ENCODE measurements around the gene TRAPPC10.

Gene TRAPPC10

DNA sequence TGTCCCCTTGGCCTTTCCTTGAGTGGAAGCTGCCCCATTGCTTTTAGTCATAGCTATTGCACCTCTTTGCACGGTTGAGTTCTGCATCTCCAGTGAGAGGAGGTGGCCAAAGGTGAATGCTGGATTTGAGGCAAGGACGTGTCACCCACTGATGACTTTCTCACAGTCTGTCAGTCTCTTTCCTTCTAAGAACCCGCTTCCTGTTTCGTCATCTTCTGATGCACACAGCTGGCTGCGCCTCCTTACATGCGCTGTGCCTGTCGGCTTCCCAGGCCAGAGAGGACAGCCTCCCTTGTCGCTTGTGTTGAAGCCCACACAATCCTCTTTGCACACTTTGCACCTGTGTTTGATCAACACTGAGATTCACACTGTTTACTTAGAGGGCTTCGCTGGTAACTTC lies 53.3 kb downstream of the TRAPPC10 start:
- peak; percentile 62 for DNase-seq (ENCODE audit: low read depth)

DNA sequence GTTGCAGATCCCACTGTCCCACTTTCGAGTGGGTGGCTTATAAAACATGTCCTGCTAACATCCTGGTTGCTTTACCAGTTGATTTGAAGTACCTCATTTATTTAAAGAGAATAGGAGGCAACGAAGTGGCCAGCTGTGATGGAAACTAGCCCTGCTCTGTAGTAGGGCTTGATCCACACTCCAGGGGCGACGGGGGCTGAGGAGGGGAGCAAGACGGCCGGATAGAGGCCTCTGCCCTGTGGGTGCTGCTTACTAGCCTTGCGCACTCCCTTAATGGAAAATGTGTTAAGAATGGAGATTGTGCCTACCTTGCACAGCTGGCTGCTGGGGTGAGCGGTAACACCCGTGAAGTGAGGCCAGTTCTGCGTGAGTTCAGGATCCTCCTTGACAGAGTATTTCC lies 54.0 kb downstream of the TRAPPC10 start:
- DNase-seq (ENCODE audit: low read depth), result no peak

DNA sequence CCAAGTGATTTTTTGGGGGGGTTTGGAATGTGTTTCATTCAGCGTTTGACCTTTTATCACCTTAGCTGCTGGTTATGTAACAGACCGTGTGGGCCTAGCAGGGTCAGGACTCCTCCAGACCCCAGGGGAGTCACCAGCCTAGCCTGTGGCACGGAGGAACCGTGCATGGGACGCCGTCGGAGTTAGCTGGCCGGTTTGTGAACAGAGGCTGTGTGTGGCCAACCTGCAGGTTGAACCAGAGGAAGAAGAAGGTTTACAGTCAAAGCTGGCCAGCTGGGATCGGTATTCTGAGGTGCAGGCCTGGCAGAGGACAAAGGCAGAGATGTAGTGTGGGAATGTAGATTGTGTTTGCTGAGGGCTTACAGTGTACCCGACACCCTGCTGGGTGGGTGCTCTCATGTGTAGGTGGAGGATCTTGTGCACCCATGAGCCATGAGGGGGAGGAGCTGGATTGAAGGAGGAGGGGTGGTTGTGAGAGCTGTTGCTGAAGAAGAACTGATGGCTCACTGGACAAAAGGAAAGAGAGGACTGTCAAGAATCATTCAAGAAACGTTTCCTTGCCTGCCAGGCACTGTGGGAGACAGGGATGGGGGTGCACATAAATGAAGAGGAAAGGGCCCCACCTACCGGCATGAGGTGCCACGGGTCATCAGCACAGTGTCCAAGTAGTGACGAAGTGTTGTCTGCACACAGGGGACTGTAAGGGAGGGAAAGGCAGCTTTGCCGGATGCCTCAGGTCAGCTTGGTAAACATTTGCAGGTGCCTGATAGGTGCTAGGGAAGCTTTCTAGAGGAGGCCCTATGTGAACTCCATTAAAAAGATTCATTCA lies 55.1 kb downstream of the TRAPPC10 start:
- DNase-seq (ENCODE audit: low read depth), result no peak

DNA sequence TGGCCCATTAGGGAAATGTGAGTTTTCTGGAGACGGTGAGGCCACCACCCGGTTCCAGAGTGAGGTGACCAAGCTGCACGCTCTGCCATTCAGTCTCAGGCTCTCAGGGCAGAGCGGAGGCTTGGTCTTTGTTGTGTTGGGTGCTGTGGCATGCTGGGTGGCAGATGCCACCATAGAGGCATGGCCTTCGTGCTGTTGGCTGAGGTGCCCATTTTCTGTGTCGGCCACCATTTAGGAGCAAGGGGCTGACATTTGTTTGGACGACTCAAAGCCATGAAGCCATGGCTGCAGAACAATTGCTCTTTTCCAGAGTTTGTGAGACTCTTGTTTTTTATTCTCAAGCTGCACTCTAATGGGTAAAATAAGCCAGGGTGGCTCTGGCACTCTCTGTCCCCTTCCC lies 58.3 kb downstream of the TRAPPC10 start:
- no peak for DNase-seq (ENCODE audit: low read depth)

DNA sequence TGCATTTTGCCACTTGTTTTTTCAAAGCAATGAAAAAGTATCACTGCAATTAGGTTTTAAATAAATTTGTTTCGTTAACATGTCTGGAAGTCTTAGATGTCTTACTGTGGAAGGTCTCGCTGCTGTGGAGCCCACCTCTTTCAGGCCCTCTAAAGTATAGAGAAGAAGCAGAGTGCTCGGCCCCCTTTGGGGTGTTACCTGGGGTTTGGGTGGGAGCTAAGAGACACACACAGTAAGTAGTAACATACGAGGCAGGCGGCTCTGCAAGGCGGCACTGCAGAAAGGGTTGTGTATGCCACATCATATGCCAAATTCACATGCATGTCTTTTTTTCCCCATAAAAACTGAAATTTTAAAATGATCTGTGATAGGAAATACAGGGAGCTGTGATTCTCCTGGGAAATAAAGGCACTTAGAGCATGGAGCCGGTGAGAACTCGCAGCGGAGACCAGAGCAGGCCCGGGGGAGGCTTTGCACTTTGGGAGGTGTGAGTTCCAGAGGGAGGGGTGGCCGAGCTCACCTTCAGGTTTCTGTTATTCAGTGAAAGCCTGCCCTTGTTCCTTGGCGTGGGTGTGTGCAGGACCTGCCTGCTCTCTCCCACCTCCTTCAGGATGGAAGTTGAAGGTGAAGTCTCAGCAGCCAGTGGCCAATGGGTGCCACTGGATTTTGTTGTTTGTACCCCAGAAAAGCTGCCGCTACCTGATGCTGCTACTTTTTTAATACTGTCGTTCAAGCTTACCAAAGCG lies 59.4 kb downstream of the TRAPPC10 start:
- no peak for DNase-seq (ENCODE audit: low read depth)

DNA sequence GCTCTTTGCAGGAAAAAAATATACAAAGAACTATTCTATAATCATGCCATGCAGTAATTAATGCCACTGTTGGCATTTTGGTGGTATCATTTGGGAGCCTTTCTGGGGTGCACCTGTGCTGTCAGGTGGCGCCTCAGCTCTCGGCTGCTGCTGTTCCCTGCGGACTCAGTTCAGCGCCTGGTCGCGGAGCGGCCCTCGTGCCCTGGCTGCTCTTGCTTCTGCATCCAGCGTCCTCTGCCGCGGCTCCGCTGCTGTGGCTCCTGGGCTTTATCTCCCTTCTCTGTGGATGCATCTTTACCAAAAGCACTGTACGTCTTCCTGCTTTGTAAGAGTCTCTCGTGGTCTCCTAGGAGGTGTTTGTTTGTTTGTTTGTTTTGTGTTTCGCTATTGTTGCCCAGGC lies 60.0 kb downstream of the TRAPPC10 start:
- no peak for DNase-seq (ENCODE audit: low read depth)

DNA sequence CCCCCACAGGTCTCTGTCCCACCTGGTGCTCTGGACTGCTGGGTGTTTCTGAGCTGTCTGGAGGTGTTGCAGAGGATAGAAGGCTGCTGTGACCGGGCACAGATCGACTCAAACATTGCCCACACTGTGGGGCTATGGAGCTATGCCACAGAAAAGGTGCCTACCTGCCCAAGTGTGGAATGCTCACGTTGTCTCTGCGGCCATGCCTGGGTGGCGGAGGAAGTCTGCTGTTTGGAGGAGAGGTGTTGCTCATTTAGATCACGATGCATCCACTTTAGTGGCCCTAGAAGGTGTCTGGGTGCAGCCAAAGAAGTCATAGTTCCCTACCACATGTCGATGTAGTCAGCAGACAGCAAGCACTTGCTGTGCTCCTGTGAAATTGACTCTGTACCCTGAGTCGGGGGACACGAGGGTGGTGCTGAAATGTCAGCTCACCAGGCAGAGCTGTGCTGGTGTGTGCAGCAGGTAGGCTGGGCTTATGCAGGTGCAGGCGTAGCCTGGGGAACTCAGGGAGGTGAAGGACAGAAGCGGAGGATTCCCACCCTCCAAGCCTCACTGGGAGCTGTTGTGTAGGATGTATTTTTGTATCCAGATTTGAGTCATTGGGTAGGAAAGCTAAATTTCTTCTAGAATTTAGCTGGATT lies 62.3 kb downstream of the TRAPPC10 start:
- no peak for DNase-seq (ENCODE audit: low read depth)

DNA sequence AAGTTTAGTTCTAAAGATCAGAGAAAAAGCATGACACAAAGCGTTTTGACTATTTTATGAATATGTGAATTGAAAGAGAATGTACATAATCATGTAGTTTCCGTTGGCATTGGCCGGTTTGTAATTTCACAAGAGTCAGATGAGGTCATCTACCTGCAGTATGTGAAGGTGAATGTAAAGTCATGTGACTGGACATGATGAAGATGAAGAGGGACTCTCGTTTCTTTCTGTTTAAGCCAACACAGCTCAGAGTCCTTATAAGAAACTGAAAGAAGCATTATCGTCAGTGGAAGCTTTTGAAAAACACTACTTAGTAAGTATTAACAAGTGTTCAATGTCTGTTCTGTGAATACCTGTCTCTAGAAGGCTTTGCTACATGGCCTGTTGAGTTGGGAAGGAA lies 64.2 kb downstream of the TRAPPC10 start:
- no peak for DNase-seq (ENCODE audit: low read depth)

DNA sequence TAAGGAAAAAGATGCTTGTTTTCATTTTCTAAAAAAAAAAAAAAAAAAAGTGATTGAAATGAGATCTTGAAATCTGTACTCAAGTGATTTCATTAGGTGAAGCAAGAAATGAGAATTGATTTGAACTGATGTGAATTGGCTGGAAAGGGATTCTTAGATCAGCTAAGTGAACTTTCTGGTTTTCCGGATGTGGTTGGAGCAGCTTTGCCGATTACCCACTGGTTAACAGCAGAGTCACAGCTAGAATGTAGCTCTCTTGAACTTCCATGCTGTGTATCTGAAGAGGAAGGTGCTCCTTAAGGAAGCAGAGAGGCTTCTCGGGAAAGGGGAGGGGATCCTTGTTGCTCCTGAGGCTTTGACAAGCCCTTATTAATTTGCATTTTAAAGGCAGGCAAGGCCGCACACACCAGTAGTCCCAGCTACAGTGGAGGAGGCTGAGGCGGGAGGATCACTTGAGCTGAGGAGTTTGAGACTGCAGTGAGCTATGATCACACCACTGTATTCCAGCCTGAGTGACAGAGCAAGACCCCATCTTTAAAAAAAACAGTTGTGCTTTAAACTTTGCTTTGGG lies 66.4 kb downstream of the TRAPPC10 start:
- DNase-seq (ENCODE audit: low read depth), result no peak

DNA sequence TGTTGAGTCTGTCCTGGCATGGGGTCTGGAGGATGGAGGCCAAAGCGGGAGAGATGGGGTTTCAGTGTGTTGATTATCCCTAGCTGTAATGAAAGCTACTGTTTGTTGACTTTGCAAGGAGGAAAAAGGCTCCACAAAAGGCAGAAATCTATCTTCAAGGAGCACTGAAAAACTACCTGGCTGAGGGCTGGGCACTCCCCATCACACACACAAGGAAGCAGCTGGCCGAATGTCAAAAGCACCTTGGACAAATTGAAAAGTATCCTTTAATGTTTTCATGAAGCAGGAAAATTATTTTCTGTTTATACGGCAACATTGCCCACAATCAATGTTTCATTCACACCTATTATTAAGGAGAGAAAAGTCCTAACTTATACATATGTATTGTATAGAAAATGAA lies 67.3 kb downstream of the TRAPPC10 start:
- no peak for DNase-seq (ENCODE audit: low read depth)

DNA sequence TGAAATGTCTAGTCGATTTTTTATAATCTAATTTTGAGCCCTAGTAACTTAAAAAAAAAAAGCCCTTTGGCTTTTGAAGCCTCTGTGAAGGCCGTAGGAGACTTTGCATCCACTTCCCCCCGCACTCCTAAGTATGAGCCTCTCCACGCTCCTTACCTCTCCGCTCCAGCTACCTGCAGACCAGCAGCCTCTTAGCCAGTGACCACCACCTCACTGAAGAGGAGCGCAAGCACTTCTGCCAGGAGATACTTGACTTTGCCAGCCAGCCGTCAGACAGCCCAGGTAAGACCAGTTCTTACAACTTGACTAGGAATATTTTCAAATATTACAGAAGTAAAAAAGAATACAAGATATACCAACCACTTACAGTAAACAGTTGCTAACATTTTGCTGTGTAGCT lies 67.7 kb downstream of the TRAPPC10 start:
- no peak for DNase-seq (ENCODE audit: low read depth)

DNA sequence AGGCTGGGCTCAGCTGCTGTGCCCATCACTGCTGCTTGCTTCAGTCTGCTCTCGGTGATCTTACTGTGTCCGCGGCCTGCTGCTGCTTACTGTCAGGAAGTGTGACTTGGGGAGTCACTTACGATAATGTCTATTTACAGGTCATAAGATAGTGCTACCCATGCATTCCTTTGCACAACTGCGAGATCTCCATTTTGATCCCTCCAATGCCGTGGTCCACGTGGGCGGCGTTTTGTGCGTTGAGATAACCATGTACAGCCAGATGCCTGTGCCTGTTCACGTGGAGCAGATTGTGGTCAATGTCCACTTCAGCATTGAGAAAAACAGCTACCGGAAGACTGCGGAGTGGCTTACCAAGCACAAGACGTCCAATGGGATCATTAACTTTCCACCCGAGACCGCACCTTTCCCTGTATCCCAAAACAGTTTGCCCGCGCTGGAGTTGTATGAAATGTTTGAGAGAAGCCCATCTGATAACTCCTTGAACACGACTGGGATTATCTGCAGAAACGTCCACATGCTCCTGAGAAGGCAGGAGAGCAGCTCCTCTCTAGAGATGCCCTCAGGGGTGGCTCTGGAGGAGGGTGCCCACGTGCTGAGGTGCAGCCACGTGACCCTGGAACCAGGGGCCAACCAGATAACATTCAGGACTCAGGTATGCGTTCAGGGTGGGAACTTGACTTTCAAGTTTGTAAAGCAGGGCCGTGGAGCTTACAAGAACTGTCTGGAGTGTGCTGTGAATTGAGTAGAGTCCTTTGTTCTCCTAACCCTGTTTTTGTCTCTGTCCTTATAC lies 70.7 kb downstream of the TRAPPC10 start:
- DNase-seq (ENCODE audit: low read depth), result no peak

DNA sequence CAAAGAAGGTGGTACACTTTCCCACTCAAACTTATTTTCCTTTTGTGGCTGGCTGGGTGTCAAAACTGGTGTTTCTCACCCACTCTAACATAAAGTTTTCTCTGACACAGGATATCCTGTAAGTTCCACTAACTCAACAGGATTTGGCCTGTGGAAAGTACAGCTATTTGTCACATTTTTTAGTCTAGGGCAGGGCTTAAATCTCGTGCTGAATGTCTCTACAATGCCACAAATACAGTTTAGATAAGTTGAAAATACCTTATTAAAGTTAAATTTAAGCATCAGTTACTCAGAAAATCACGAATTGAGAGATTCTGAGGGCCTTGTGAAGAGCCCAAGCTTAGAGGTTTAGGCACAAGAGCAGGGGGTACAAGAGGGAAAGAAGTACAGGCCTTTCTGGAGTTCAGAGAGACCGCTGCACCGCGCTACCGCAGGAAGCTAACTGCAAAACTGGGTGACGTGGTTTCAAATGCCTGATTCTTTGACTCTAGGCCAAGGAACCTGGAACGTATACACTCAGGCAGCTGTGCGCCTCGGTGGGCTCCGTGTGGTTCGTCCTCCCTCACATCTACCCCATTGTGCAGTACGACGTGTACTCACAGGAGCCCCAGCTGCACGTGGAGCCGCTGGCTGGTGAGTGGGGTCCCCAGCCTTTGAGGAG lies 71.7 kb downstream of the TRAPPC10 start:
- DNase-seq (ENCODE audit: low read depth), result no peak

DNA sequence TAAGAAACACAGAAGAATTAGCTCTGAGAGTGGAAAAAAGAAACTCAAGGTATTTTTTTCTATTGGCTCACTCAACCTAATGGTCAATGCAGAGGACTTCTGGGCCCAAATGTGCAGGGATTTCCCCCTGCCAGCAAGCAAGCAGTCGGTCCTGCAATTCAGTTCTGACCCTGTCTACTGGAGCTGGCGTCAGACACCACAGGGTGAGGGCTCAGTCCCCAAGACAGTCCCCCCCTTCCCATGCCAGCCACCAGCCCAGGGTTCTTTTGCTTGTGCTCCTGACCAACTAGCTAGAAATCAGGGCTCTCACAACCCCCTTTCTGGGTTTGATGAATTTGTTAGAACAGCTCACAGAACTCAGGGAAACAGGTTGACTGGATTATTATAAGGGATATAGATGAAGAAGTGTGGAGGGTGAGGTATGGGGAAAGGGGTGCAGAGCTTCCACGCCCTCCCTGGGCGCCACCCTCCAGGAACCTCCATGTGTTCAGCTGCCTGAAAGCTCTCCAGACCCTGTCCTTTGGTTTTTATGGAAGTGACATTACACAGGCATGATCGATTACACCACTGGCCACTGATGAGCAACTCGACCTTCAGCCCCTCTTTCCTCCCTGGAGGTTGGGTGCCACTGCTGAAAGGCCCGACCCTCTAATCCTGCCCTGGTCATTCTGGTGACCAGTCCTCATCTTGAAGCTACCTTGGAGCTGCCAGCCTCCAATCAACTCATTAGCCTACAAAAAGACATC lies 72.6 kb downstream of the TRAPPC10 start:
- DNase-seq (ENCODE audit: low read depth), result no peak

DNA sequence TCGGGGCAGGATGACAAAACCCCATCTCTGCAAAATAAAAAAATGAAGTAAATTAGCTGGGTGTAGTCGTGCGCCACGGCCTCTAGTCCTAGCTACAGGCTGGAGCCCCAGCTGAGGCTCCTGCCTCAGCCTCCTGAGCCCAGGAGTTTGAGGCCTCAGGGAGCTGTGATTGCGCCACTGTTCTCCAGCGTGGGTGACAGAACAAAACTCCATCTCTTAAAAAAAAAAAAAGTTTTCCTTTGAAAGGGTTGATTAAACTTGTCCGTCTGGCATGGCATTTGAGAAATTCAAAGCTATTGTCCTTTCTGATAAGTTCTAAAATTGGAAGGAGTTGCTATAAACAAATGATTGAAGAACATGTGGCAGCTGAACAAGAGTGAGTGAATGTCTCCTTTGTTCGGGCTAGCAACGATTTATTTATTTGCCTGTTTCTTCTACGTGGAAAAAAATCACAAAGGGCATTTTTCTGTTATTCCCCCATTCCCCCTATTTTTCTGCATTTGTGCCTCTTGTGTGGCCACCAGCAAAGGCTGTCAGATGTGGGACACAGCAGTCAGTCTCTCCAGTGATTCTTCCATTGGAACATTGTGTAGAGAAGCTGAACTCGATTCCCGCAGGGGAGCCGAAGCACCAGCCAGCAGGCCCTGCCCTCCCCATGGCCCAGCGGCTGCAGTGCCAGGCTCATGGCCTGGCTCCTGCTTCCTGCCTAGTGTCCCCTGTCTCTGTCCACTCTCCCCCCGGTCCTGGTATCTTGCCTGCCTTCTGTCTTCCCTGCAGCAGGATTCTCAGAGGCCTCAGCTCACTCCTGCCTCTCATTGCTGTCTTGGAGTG lies 73.6 kb downstream of the TRAPPC10 start:
- no peak for DNase-seq (ENCODE audit: low read depth)

DNA sequence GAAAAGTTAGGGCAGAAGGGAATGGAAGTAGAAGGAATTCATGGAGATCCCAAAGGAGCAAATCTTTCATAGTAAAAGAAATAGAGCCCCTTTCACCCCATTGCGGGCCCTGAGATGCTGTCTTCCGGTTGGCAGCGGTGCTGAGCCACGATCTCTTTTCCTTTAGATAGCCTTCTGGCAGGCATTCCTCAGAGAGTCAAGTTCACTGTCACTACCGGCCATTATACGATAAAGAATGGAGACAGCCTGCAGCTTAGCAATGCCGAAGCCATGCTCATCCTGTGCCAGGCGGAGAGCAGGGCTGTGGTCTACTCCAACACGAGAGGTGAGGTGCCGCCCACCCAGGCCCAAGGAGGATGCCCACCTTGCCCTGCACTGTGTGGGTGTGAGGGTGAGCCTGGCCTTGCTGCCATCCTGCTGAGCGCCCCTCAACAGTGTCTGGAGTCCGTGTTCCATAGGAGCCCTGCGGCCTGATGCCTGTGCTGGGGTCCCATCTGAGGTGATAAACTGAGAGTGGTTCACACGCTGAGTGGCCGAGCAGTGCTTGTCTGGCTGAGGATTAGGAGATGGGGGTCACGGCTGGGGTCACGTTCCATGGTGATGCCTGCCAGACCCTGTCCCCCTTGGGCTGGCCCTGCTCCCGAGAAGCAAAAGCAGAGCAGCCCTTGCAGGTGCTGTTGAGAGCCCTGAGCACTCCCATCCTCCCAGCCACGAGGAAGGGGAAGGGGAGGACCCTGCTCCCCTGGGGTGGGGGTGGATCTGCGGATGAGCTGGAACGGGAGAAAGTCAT lies 74.7 kb downstream of the TRAPPC10 start:
- no peak for DNase-seq (ENCODE audit: low read depth)

DNA sequence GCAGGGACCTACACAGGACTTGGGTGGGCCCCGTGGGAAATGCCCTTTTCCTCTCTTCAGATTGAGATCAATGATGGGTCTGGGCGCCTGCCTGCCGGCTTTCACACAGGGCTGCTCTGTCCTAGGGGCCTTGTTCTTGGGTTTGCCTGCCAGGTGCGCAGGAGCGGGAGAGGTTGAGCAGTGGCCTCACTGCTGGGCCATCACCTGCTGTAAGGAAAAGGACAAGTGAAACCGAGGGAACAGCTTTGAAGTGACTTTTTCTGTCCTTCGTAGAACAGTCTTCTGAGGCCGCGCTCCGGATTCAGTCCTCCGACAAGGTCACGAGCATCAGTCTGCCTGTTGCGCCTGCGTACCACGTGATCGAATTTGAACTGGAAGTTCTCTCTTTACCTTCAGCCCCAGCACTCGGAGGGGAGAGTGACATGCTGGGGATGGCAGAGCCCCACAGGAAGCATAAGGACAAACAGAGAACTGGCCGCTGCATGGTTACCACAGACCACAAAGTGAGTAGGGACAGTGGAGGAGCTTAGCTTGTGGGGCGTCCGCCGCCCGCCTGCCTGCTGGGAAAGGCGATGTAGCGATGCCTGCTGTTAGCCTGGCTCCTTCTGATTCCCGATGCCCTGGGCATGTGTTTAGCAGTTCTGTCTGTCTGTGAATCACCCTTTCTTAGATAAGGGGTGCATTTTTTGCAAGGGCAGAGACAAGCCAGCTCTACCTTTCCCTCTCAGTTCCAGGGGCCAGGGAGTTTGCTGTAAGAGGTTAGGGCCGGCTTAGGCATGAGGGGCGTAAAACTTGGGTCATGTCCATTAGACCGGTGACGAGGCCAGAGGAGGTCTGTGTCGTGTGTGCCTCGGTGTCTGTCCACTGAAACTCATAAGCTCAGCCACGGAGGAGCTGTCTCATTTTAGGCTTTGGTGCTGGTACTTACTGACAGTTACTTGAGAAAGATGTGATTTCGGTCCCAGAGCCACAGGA lies 75.6 kb downstream of the TRAPPC10 start:
- no peak for DNase-seq (ENCODE audit: low read depth)

DNA sequence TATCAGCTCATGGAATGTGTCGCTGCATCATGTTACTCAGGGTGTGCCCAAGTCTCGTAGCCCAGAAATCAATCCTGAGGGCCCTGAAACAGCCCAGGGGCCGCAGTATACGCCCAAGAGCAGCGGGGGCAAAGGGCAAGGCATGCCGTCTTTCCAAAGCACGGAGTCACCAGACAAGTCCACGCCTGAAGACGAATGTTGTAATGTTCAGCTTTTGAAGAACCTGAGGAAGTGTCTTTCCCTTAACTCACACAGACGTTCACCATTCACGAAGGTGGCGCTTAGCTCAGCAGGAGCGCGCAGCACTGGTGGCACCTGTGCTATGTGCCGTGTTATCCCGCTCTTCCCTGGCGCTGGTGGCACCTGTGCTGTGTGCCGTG lies 76.3 kb downstream of the TRAPPC10 start:
- DNase-seq (ENCODE audit: low read depth), result no peak
